Calu3 (cell line): ENCODE measurements around the gene NRL. TPM values are rescaled to one million over a fixed set of nuclear protein-coding genes. Genes with fewer than 3 reads are reported as not detected.
"Not testable (repeated sequence)": the region's sequence is repeated elsewhere in the genome, so short reads cannot be mapped to it uniquely, and the experiment has no call there.

ENCODE experiments used
- BruUV-seq: library from RNA; stranded (reverse); fragments of 400-500 nt; replicated peaks from 2 replicates; lab custom pipeline; 2021; lab: Mats Ljungman, UMichigan
- CTCF ChIA-PET: fragments of 300-600 bp; sonication (Branson Sonifier 250); formaldehyde crosslinking; loops from one replicate; lab custom pipeline; 2022; ENCODE audit warnings: antibody characterized with exemption; lab: Charles Lee
- DNase-seq: peaks from one replicate; pipeline ENCODE4 v3.0.0; 2022
- H3K27ac Mint-ChIP-seq: one replicate; pipeline ENCODE4 v1.8.0; 2022; ENCODE audit warnings: mixed read lengths; ENCODE audit not compliant: unreplicated experiment
- H3K27me3 Mint-ChIP-seq: one replicate; pipeline ENCODE4 v1.8.0; 2022; ENCODE audit warnings: mixed read lengths; ENCODE audit not compliant: unreplicated experiment
- H3K36me3 Mint-ChIP-seq: one replicate; pipeline ENCODE4 v1.8.0; 2022; ENCODE audit warnings: mild to moderate bottlenecking, moderate library complexity, mixed read lengths; ENCODE audit not compliant: insufficient read depth, unreplicated experiment
- H3K4me1 Mint-ChIP-seq: one replicate; pipeline ENCODE4 v1.8.0; 2022; ENCODE audit warnings: mild to moderate bottlenecking, low read depth, mixed read lengths; ENCODE audit not compliant: unreplicated experiment
- H3K4me3 Mint-ChIP-seq: one replicate; pipeline ENCODE4 v1.8.0; 2022; ENCODE audit warnings: mild to moderate bottlenecking, low read depth, moderate library complexity, mixed read lengths; ENCODE audit not compliant: unreplicated experiment
- H3K9me3 Mint-ChIP-seq: one replicate; pipeline ENCODE4 v1.8.0; 2022; ENCODE audit warnings: low read depth, mixed read lengths; ENCODE audit not compliant: unreplicated experiment
- intact Hi-C: fragments of 100-400 bp; cut with micrococcal nuclease; formaldehyde crosslinking; loops from one replicate; pipeline ENCODE4 v1.10.0; 2022; ENCODE audit not compliant: unreplicated experiment
- microRNA-seq: library from miRNA; unstranded; fragments of <30 nt; microRNA quantifications from one replicate; pipeline ENCODE4 v1.2.0, GENCODE V29; 2022
- total RNA-seq: library from RNA; stranded (reverse); gene quantifications from 2 replicates; pipeline ENCODE4 v1.2.3, GENCODE V29; 2022
- TF ChIP-seq, protein P1 (sequence below): fragments of 200-600 bp; IDR thresholded peaks from one replicate; pipeline ENCODE4 v1.8.0; 2022; ENCODE audit warnings: antibody characterized with exemption; ENCODE audit not compliant: unreplicated experiment

The NRL gene
- total RNA-seq, 1 experiment from 2014 or later = 2.3 TPM

DNA sequence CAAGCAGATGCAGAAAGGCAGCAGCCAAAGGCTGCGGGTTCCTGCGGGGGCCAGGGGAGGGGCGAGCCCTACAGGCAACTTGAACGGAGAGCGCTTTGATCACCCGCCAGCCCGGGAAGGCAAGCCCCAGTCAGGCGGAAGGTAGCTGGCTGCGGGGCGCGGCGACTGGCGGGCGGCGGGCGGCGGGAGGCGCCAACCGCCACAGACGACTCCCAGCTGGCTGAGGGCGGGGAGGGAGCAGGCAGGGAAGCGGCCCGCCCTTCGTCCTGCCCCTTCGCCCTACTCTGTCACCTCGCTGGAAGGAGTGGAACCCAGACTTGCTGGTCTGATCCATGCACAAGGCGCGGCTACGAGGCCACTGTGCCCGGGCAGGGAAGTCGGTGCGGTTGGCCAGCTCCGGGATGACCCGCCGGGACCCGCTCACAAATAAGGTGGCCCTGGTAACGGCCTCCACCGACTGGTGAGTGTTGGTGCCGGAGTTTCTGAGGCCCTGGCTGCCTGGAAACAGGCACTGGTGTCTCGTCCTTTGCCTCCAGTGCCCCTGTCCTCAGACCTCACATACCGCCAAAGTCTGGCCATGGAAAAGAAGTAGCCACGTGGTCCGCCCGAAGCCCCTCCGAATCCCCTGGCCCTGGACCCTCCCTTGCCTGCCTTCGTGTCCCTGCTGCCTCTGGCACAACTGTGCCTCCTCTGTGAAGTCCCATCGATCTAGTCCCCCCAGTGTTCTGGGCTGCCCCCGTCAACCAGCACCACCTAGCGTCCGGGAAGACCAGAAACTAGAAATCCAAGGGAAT, 78.4 kb downstream of the NRL start:
- Mint-ChIP-seq H3K27ac (peak overlapping the region; percentile 70), H3K27me3 (peaks cover 3% of the 10 kb centered on the region), H3K4me3 (peak overlapping the region; percentile 88), H3K9me3 (no peaks in the 10 kb centered on the region), H3K4me1 (no peaks in the 10 kb centered on the region), H3K36me3 (peaks cover 14% of the 10 kb centered on the region)
- TSS peak; percentile 19 for BruUV-seq
- CTCF ChIA-PET = interaction anchor here (0.8 kb wide), 2 partner anchors 58 to 72 kb away, joined by 3 to 4 read pairs; partner anchors contain the start of gene PCK2
- TF ChIP-seq, protein P1, sequence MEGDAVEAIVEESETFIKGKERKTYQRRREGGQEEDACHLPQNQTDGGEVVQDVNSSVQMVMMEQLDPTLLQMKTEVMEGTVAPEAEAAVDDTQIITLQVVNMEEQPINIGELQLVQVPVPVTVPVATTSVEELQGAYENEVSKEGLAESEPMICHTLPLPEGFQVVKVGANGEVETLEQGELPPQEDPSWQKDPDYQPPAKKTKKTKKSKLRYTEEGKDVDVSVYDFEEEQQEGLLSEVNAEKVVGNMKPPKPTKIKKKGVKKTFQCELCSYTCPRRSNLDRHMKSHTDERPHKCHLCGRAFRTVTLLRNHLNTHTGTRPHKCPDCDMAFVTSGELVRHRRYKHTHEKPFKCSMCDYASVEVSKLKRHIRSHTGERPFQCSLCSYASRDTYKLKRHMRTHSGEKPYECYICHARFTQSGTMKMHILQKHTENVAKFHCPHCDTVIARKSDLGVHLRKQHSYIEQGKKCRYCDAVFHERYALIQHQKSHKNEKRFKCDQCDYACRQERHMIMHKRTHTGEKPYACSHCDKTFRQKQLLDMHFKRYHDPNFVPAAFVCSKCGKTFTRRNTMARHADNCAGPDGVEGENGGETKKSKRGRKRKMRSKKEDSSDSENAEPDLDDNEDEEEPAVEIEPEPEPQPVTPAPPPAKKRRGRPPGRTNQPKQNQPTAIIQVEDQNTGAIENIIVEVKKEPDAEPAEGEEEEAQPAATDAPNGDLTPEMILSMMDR = no peak
- intact Hi-C loops = loop anchor here (1.0 kb wide), 1 partner anchor 22 kb away; no protein-coding TSS in a partner anchor
- peak; percentile 80 for DNase-seq

DNA sequence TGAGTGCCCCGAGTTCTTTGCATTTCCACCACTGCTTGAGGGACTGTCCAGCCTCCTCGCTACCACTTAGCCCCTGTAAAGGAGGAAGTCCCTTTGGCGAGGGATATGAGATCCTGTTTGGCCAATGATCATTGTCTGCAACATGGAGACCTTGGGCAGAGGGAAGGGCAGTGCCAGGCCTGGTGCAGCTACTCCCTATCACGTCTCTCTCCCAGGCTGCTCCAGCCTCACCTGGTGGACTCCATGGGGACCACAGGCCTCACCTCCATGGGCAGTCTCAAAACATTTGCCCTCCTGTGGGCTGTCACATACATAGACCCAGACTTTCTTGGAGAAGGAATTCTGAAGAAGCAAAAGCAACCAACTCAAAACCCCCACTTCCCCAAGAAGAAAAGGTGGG, 79.0 kb downstream of the NRL start:
- BruUV-seq = not testable (repeated sequence)

DNA sequence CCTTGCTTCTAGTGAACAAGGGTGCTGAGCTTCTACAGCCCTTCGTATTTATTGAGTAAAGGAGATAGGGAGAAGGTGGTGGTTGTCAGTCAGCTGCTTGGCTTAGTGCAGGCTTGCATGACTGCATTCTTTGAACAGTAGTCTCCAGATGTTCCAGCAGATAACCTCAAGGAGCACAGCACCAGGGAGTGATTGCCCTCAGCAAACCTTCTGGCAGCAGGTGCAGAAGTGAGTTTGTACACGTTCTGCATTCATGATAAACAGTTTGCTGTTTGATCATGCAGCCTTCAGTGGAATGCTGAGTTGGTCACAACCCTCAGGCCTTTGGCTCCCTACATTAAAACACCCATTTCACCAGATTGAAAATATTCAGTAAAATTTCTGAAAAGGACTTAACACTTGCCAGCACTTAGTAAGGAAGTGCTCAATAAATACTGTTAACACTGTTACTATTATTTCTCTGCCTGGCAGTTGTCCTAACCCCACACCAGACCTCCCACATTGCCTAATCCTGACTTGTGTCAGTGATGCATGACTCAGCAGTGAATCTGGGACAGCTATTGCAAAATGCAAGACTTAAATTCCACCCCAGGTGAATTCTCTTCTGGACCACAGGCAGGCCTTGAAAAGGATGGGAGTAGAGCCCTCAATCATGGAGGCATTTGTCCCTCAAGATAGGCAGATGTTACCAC, 81.9 kb downstream of the NRL start:
- intact Hi-C loops = no loop called here
- Mint-ChIP-seq H3K4me1 (no peaks in the 10 kb centered on the region), H3K4me3 (no peak overlapping the region), H3K27me3 (peaks cover 9% of the 10 kb centered on the region), H3K27ac (no peak overlapping the region), H3K9me3 (no peaks in the 10 kb centered on the region), H3K36me3 (peaks cover 14% of the 10 kb centered on the region)
- BruUV-seq = no TSS peak
- TF ChIP-seq, protein P1 = no peak
- CTCF ChIA-PET = interaction anchor here (0.6 kb wide), 1 partner anchor 853 kb away, joined by 4 read pairs; no protein-coding TSS in a partner anchor
- peak; percentile 20 for DNase-seq

More for the DNA sequence above, 79.0 kb downstream of the NRL start:
- CTCF ChIA-PET = interaction anchor here (0.8 kb wide), 2 partner anchors 58 to 73 kb away, joined by 3 to 4 read pairs; partner anchors contain the start of gene PCK2
- H3K36me3 Mint-ChIP-seq = peaks cover 14% of the 10 kb centered on the region
- H3K4me1 Mint-ChIP-seq, DNase-seq, H3K9me3 Mint-ChIP-seq, H3K27me3 Mint-ChIP-seq: not testable (repeated sequence)
- peak overlapping the region; percentile 70 for H3K27ac Mint-ChIP-seq
- intact Hi-C loops = loop anchor here (1.0 kb wide), 1 partner anchor 21 kb away; no protein-coding TSS in a partner anchor
- peak overlapping the region; percentile 88 for H3K4me3 Mint-ChIP-seq

DNA sequence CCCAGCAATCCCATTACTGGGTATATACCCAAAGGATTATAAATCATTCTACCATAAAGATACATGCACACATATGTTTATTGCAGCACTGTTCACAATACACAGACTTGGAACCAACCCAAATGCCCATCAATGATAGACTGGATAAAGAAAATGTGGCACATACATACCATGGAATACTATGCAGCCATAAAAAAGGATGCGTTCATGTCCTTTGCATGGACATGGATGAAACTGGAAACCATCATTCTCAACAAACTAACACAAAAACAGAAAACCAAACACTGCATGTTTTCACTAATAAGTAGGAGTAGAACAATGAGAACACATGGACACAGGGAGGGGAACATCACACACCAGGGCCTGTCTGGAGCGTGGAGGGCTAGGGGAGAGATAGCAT, 83.4 kb downstream of the NRL start:
- CTCF ChIA-PET, BruUV-seq: not testable (repeated sequence)

DNA sequence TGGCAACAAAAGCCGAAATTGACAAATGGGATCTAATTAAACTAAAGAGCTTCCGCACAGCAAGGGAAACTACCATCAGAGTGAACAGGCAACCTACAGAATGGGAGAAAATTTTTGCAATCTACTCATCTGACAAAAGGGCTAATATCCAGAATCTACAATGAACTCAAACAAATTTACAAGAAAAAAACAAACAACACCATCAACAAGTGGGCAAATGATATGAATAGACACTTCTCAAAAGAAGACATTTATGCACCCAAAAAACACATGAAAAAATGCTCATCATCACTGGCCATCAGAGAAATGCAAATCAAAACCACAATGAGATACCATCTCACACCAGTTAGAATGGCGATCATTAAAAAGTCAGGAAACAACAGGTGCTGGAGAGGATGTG, 85.1 kb downstream of the NRL start:
- H3K4me3 Mint-ChIP-seq, BruUV-seq, intact Hi-C loops, CTCF ChIA-PET, H3K27ac Mint-ChIP-seq, H3K36me3 Mint-ChIP-seq, DNase-seq, H3K9me3 Mint-ChIP-seq, H3K4me1 Mint-ChIP-seq: not testable (repeated sequence)
- H3K27me3 Mint-ChIP-seq = peaks cover 41% of the 10 kb centered on the region

More for the DNA sequence above, 83.4 kb downstream of the NRL start:
- H3K4me3 Mint-ChIP-seq, intact Hi-C loops, DNase-seq, H3K36me3 Mint-ChIP-seq, H3K9me3 Mint-ChIP-seq, H3K4me1 Mint-ChIP-seq, H3K27ac Mint-ChIP-seq: not testable (repeated sequence)
- peaks cover 24% of the 10 kb centered on the region for H3K27me3 Mint-ChIP-seq

Small RNA genes lying within 50 kb of the gene (microRNA-seq; reads per million reads assigned to microRNA genes)
- not detected for gene MIR7703

Other genes with a start within 250 kb of the NRL start
- gene DHRS4, start 161.2 kb downstream of the NRL start, total RNA-seq = 15.7 and 19.0 TPM in 2 replicates
- 10.5 and 12.0 TPM in 2 replicates for gene DHRS4L2, start 126.0 kb downstream of the NRL start, total RNA-seq
- 0.33 and 0.42 TPM in 2 replicates for gene CARMIL3, start 62.9 kb downstream of the NRL start, total RNA-seq
- gene CPNE6, start 43.4 kb downstream of the NRL start, total RNA-seq = not detected in 2 replicates
- 38.0 and 43.6 TPM in 2 replicates for gene PCK2, start 20.6 kb downstream of the NRL start, total RNA-seq
- gene DCAF11, start 172 bp downstream of the NRL start, total RNA-seq = 58.2 and 63.4 TPM in 2 replicates
- gene FITM1, start 15.7 kb upstream of the NRL start, total RNA-seq = 0.47 and 0.98 TPM in 2 replicates
- gene PSME1, start 21.2 kb upstream of the NRL start, total RNA-seq = 259 and 289 TPM in 2 replicates
- gene EMC9, start 26.6 kb upstream of the NRL start, total RNA-seq = 38.0 and 39.2 TPM in 2 replicates
- gene PSME2, start 31.7 kb upstream of the NRL start, total RNA-seq = 288 and 359 TPM in 2 replicates
- gene RNF31, start 32.5 kb upstream of the NRL start, total RNA-seq = 95.9 and 103 TPM in 2 replicates
- gene IRF9, start 46.3 kb upstream of the NRL start, total RNA-seq = 124 and 184 TPM in 2 replicates
- gene REC8, start 57.1 kb upstream of the NRL start, total RNA-seq = 37.5 and 42.7 TPM in 2 replicates
- gene IPO4, start 73.9 kb upstream of the NRL start, total RNA-seq = 82.6 and 86.4 TPM in 2 replicates
- gene TM9SF1, start 80.5 kb upstream of the NRL start, total RNA-seq = 68.0 and 70.9 TPM in 2 replicates
- 0.47 TPM in 1 of 2 replicates, not detected in the other for gene TSSK4, start 90.7 kb upstream of the NRL start, total RNA-seq
- gene CHMP4A, start 98.5 kb upstream of the NRL start, total RNA-seq = 53.2 and 60.8 TPM in 2 replicates
- 7.4 and 8.9 TPM in 2 replicates for gene MDP1, start 101.1 kb upstream of the NRL start, total RNA-seq
- 192 and 198 TPM in 2 replicates for gene NEDD8, start 117.4 kb upstream of the NRL start, total RNA-seq
- 61.3 and 63.4 TPM in 2 replicates for gene GMPR2, start 118.0 kb upstream of the NRL start, total RNA-seq
- 38.3 and 40.4 TPM in 2 replicates for gene TINF2, start 127.7 kb upstream of the NRL start, total RNA-seq
- gene TGM1, start 148.2 kb upstream of the NRL start, total RNA-seq = 4.5 and 7.5 TPM in 2 replicates
- gene RABGGTA, start 156.6 kb upstream of the NRL start, total RNA-seq = 35.3 and 42.2 TPM in 2 replicates
- gene DHRS1, start 184.8 kb upstream of the NRL start, total RNA-seq = 18.6 and 19.7 TPM in 2 replicates
- 35.9 and 40.2 TPM in 2 replicates for gene NOP9, start 184.9 kb upstream of the NRL start, total RNA-seq
- 0.17 TPM in 1 of 2 replicates, not detected in the other for gene CIDEB, start 193.0 kb upstream of the NRL start, total RNA-seq
- gene LTB4R2, start 195.2 kb upstream of the NRL start, total RNA-seq = 19.3 and 25.8 TPM in 2 replicates
- gene LTB4R, start 196.6 kb upstream of the NRL start, total RNA-seq = 13.4 and 18.7 TPM in 2 replicates
- gene ADCY4, start 220.1 kb upstream of the NRL start, total RNA-seq = 3.0 and 3.4 TPM in 2 replicates
- 11.0 and 12.6 TPM in 2 replicates for gene RIPK3, start 225.0 kb upstream of the NRL start, total RNA-seq